Endometrial microvascular endothelial cells (primary cell): ENCODE data around the gene EPB41L1. TPM values are rescaled to one million over a fixed set of nuclear protein-coding genes. Genes with fewer than 3 reads are reported as not detected.

Experiments used
- total RNA-seq: library from RNA; depleted of rRNA; stranded (reverse); fragments of >200 nt; gene quantifications from one replicate; pipeline ENCODE4 v1.2.3, GENCODE V29; 2015; ENCODE audit errors: inconsistent ontology term

Gene EPB41L1
- total RNA-seq, 1 donor from 2014 or later, result 22.7 TPM

Other genes starting within 250 kb of the EPB41L1 start
- 96.5 TPM for gene SCAND1, start 200.2 kb upstream of the EPB41L1 start, total RNA-seq
- gene CNBD2, start 186.2 kb upstream of the EPB41L1 start, total RNA-seq, result 7.6 TPM
- gene AAR2, start 81.7 kb downstream of the EPB41L1 start, total RNA-seq, result 34.3 TPM
- gene DLGAP4, start 151.6 kb downstream of the EPB41L1 start, total RNA-seq, result 26.4 TPM